ENCODE data around the gene ARID1B. TPM values are rescaled to one million over a fixed set of nuclear protein-coding genes. Genes with fewer than 3 reads are reported as not detected.

Gene ARID1B
- total RNA-seq, 1 experiment from 2014 or later, result 35.6 TPM

GRCh38 chr6:156872903-156873302 lies 95.7 kb downstream of the ARID1B start:
- no peak overlapping the region for H3K27ac ChIP-seq (ENCODE audit: low read depth, low read length)

GRCh38 chr6:156873654-156874380 lies 96.6 kb downstream of the ARID1B start:
- H4K20me1 ChIP-seq (ENCODE audit: insufficient read depth), result peaks cover 4% of the 10 kb centered on the region; the same call in 1 of the 2 replicates
- peaks cover 57% of the 10 kb centered on the region for H3K79me2 ChIP-seq (ENCODE audit: insufficient read depth, low read length)
- ChIA-PET CTCF (no interaction called here), RAD21 (ENCODE audit: low non-redundant PET in 1 of 2, low total read pairs in 2 of 2, uncharacterized antibody in 2 of 2, unreplicated experiment in 2 of 2) (no interaction called here), POLR2A (no interaction called here)
- no peaks in the 10 kb centered on the region for H3K27me3 ChIP-seq (ENCODE audit: insufficient read depth, low read length)
- intact Hi-C loops (cut with micrococcal nuclease), result no loop called here
- H3K9me2 ChIP-seq (ENCODE audit: insufficient read depth), result no peaks in the 10 kb centered on the region
- no peak overlapping the region for H3K27ac ChIP-seq (ENCODE audit: low read depth, low read length)
- H3K9ac ChIP-seq (ENCODE audit: low read length), result no peak overlapping the region
- H2AFZ ChIP-seq (ENCODE audit: low read depth, low read length, poor library complexity, severe bottlenecking), result no peak overlapping the region
- H3K4me3 ChIP-seq (replicated peaks in 1 of 2; ENCODE audit: low read depth in 1 of 2, low read length in 2 of 2), result no peak overlapping the region
- ATAC-seq (no peak), DNase-seq (ENCODE audit: low read depth, low spot score) (no peak)
- no TSS peak for BruUV-seq (replicated peaks)
- TF ChIP-seq REST (IDR thresholded peaks at IDR 0.05; ENCODE audit: low read depth) (no peak), RAD21 (IDR thresholded peaks at IDR 0.05; ENCODE audit: low read depth) (no peak), CBX3 (IDR thresholded peaks at IDR 0.05; ENCODE audit: low read depth) (no peak)
- H3K4me1 ChIP-seq (ENCODE audit: control insufficient read depth in 1 of 2, insufficient read depth in 2 of 2, low read length in 2 of 2), result no peaks in the 10 kb centered on the region
- no peak overlapping the region for H3K4me2 ChIP-seq (ENCODE audit: low read length)
- H3K36me3 ChIP-seq (ENCODE audit: control insufficient read depth in 1 of 2, insufficient read depth in 2 of 2, low read length in 2 of 2), result no peaks in the 10 kb centered on the region
- no peaks in the 10 kb centered on the region for H3K9me3 ChIP-seq (ENCODE audit: control insufficient read depth in 1 of 2, insufficient read depth in 1 of 2, low read depth in 1 of 2, low read length in 2 of 2)

More at GRCh38 chr6:156872903-156873302, 95.7 kb downstream of the ARID1B start:
- Histone ChIP-seq H3K27me3 (ENCODE audit: insufficient read depth, low read length) (no peaks in the 10 kb centered on the region), H4K20me1 (ENCODE audit: insufficient read depth) (peaks cover 4% of the 10 kb centered on the region; the same call in 1 of the 2 replicates), H3K9ac (ENCODE audit: low read length) (no peak overlapping the region), H3K36me3 (ENCODE audit: control insufficient read depth in 1 of 2, insufficient read depth in 2 of 2, low read length in 2 of 2) (no peaks in the 10 kb centered on the region), H3K79me2 (ENCODE audit: insufficient read depth, low read length) (peaks cover 58% of the 10 kb centered on the region), H3K4me1 (ENCODE audit: control insufficient read depth in 1 of 2, insufficient read depth in 2 of 2, low read length in 2 of 2) (no peaks in the 10 kb centered on the region), H2AFZ (ENCODE audit: low read depth, low read length, poor library complexity, severe bottlenecking) (no peak overlapping the region), H3K9me3 (ENCODE audit: control insufficient read depth in 1 of 2, insufficient read depth in 1 of 2, low read depth in 1 of 2, low read length in 2 of 2) (no peaks in the 10 kb centered on the region), H3K4me3 (replicated peaks in 1 of 2; ENCODE audit: low read depth in 1 of 2, low read length in 2 of 2) (no peak overlapping the region), H3K9me2 (ENCODE audit: insufficient read depth) (no peaks in the 10 kb centered on the region), H3K4me2 (ENCODE audit: low read length) (no peak overlapping the region)
- CTCF ChIA-PET, result no interaction called here
- POLR2A ChIA-PET, result no interaction called here
- no TSS peak for BruUV-seq (replicated peaks)
- no peak for ATAC-seq
- DNase-seq (ENCODE audit: low read depth, low spot score), result no peak
- intact Hi-C loops (cut with micrococcal nuclease), result no loop called here
- RAD21 ChIA-PET (ENCODE audit: low non-redundant PET in 1 of 2, low total read pairs in 2 of 2, uncharacterized antibody in 2 of 2, unreplicated experiment in 2 of 2), result no interaction called here
- TF ChIP-seq POLR2A (IDR thresholded peaks at IDR 0.05; ENCODE audit: borderline replicate concordance, extremely low read depth, insufficient read depth, insufficient read length), result no peak
- TF ChIP-seq EGR1 (IDR thresholded peaks at IDR 0.05; ENCODE audit: low read depth), result no peak
- no peak for TF ChIP-seq MAX (IDR thresholded peaks at IDR 0.05)
- TF ChIP-seq EZH2phosphoT487 (IDR thresholded peaks at IDR 0.05; ENCODE audit: borderline replicate concordance), result no peak
- no peak for TF ChIP-seq ZFX (IDR thresholded peaks at IDR 0.05)
- no peak for TF ChIP-seq SP1 (IDR thresholded peaks at IDR 0.05; ENCODE audit: low read depth)
- TF ChIP-seq TCF7L2 (IDR thresholded peaks at IDR 0.05; ENCODE audit: borderline replicate concordance, extremely low read depth, insufficient read depth, insufficient read length), result no peak
- no peak for TF ChIP-seq YY1 (IDR thresholded peaks at IDR 0.05; ENCODE audit: extremely low read depth, insufficient replicate concordance, low read depth, low read length)
- no peak for TF ChIP-seq CEBPB (IDR thresholded peaks at IDR 0.05; ENCODE audit: low read depth)
- no peak for TF ChIP-seq FOSL1 (IDR thresholded peaks at IDR 0.05; ENCODE audit: low read depth)
- TF ChIP-seq ZNF274 (IDR thresholded peaks at IDR 0.05; ENCODE audit: low read depth, low read length), result no peak
